Peyer's patch (tissue), 4 donors: ENCODE results near the gene AGAP5.

Experiments
- POLR2A ChIP-seq, 2 donors: fragments of 450-650 bp; IDR thresholded peaks; one replicate each; pipeline ENCODE4 v1.5.1; 2017; ENCODE audit warnings: antibody characterized with exemption in 2 of 2, mild to moderate bottlenecking in 2 of 2, moderate library complexity in 2 of 2
- TF ChIP-seq, protein P1 (sequence below), 6 experiments: fragments of 450-650 bp in 4 of 6; fragments of 200-600 bp in 2 of 6; sonication (generic) in 1 of 6; IDR thresholded peaks; one replicate each; pipeline ENCODE4 v1.5.1; 2017 to 2019; ENCODE audit warnings: antibody characterized with exemption in 6 of 6, mild to moderate bottlenecking in 3 of 6, moderate library complexity in 1 of 6

DNA sequence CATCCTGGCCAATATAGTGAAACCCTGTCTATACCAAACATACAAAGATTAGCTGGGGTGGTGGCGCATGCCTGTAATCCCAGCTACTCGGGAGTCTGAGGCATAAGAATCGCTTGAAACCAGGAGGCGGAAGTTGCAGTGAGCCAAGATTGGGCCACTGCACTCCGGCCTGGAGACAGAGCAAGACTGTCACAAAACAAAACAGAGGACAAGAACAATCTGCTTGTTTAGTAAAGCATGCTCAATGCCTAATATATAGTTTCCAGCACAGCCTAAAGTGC is 44.5 kb upstream of the AGAP5 start:
- TF ChIP-seq, protein P1, sequence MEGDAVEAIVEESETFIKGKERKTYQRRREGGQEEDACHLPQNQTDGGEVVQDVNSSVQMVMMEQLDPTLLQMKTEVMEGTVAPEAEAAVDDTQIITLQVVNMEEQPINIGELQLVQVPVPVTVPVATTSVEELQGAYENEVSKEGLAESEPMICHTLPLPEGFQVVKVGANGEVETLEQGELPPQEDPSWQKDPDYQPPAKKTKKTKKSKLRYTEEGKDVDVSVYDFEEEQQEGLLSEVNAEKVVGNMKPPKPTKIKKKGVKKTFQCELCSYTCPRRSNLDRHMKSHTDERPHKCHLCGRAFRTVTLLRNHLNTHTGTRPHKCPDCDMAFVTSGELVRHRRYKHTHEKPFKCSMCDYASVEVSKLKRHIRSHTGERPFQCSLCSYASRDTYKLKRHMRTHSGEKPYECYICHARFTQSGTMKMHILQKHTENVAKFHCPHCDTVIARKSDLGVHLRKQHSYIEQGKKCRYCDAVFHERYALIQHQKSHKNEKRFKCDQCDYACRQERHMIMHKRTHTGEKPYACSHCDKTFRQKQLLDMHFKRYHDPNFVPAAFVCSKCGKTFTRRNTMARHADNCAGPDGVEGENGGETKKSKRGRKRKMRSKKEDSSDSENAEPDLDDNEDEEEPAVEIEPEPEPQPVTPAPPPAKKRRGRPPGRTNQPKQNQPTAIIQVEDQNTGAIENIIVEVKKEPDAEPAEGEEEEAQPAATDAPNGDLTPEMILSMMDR (IDR thresholded peaks at IDR 0.05) = no peak
- TF ChIP-seq POLR2A (IDR thresholded peaks at IDR 0.05) = no peak
